Thoracic aorta (tissue), 2 donors: ENCODE measurements around the gene TNNI2. TPM values are rescaled to one million over a fixed set of nuclear protein-coding genes. Genes with fewer than 3 reads are reported as not detected.
"Not testable (repeated sequence)": the region's sequence is repeated elsewhere in the genome, so short reads cannot be mapped to it uniquely, and the experiment has no call there.

ENCODE experiments used
- ATAC-seq: fragments of 150-250 bp; one replicate; pipeline ENCODE4 v1.8.0; 2017; ENCODE audit warnings: low read depth; ENCODE audit not compliant: insufficient number of reproducible peaks, low FRiP score
- DNase-seq: peaks from one replicate; pipeline ENCODE4 v3.0.0-alpha.2; 2020; ENCODE audit warnings: low spot score
- H3K27ac ChIP-seq, 2 donors: fragments of 200-600 bp; sonication (generic); 1 replicate in 1 of 2; 2 replicates in 1 of 2; pipeline ENCODE4 v1.5.1; 2016; ENCODE audit warnings: mild to moderate bottlenecking in 2 of 2, moderate library complexity in 2 of 2
- H3K27me3 ChIP-seq: fragments of 200-600 bp; sonication (generic); replicated peaks from 2 replicates; pipeline ENCODE4 v1.6.0; 2016; ENCODE audit warnings: mild to moderate bottlenecking; ENCODE audit not compliant: insufficient read depth
- H3K36me3 ChIP-seq: fragments of 200-600 bp; sonication (generic); one replicate; pipeline ENCODE4 v1.5.1; 2016
- H3K4me1 ChIP-seq, 2 donors: fragments of 200-600 bp; sonication (generic); 1 replicate in 1 of 2; 2 replicates in 1 of 2; pipeline versions ENCODE4 v1.5.1 to v1.6.0; 2016; ENCODE audit warnings: low read depth in 2 of 2, mild to moderate bottlenecking in 1 of 2; ENCODE audit not compliant: control insufficient read depth in 1 of 2
- H3K4me3 ChIP-seq: fragments of 200-600 bp; sonication (generic); 2 replicates; pipeline ENCODE4 v1.5.1; 2016; ENCODE audit warnings: mild to moderate bottlenecking
- H3K9me3 ChIP-seq: fragments of 200-600 bp; sonication (generic); 2 replicates; pipeline ENCODE4 v1.5.1; 2016
- total RNA-seq, 2 donors: library from RNA; depleted of rRNA; stranded (reverse); fragments of >200 nt; gene quantifications; one replicate each; pipeline versions ENCODE4 v1.1.0 to v1.2.3, GENCODE V29; 2016
- TF ChIP-seq, protein P1 (sequence below): fragments of 200-600 bp; sonication (generic); IDR thresholded peaks from one replicate; pipeline ENCODE4 v1.5.1; 2019; ENCODE audit warnings: antibody characterized with exemption

Gene TNNI2
- total RNA-seq, 2 donors from 2014 or later, result not detected

DNA sequence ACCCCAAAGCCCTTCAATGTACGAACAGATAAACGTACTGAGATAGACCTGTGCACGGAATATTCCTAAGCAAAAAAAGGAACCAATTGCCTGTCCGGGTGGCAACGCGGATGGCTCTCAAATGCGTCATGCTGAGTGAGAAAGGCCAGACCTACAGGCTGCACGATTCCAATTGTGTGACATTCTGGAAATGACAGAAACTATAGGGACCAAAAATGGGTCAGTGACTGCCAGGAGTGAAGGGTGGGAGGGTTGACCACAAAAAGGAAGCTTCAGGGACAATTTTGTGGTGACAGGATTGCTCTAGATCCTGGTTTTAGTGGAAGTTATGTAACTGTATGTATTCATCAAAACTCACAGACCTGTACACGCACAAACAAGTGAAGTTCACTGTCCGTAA is 28.0 kb upstream of the TNNI2 start:
- TF ChIP-seq, protein P1, sequence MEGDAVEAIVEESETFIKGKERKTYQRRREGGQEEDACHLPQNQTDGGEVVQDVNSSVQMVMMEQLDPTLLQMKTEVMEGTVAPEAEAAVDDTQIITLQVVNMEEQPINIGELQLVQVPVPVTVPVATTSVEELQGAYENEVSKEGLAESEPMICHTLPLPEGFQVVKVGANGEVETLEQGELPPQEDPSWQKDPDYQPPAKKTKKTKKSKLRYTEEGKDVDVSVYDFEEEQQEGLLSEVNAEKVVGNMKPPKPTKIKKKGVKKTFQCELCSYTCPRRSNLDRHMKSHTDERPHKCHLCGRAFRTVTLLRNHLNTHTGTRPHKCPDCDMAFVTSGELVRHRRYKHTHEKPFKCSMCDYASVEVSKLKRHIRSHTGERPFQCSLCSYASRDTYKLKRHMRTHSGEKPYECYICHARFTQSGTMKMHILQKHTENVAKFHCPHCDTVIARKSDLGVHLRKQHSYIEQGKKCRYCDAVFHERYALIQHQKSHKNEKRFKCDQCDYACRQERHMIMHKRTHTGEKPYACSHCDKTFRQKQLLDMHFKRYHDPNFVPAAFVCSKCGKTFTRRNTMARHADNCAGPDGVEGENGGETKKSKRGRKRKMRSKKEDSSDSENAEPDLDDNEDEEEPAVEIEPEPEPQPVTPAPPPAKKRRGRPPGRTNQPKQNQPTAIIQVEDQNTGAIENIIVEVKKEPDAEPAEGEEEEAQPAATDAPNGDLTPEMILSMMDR, result no peak
- Histone ChIP-seq H3K4me1 (no peaks in the 10 kb centered on the region), H3K9me3 (no peaks in the 10 kb centered on the region), H3K27me3 (no peaks in the 10 kb centered on the region), H3K27ac (no peak overlapping the region), H3K36me3 (no peaks in the 10 kb centered on the region), H3K4me3 (no peak overlapping the region)
- ATAC-seq, result no peak
- DNase-seq, result no peak

DNA sequence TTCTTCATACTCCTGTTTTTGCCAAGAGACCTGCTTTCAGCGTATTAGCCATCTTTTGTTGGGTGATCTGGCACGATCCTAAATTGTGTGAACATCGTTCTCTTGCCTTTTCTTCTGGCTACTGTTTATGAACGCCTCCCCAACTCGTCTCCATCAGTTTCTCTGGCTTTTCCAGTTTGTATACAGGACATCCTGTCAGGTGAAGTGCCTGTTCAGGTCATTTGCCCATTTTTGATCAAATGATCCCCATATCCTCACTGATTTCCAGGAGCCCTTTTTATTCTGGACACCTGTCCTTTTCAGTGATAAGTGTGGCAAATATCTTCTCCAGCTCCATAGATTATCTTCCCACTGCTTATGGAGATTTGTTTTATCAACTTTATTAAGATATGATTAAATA is 26.5 kb upstream of the TNNI2 start:
- Histone ChIP-seq H3K9me3 (no peaks in the 10 kb centered on the region), H3K36me3 (no peaks in the 10 kb centered on the region), H3K4me1 (peaks cover 3 to 8% of the 10 kb centered on the region in 2 donors), H3K27me3 (no peaks in the 10 kb centered on the region), H3K4me3 (no peak overlapping the region), H3K27ac (no peak overlapping the region)
- ATAC-seq, result no peak
- no peak for DNase-seq
- TF ChIP-seq, protein P1, result no peak

DNA sequence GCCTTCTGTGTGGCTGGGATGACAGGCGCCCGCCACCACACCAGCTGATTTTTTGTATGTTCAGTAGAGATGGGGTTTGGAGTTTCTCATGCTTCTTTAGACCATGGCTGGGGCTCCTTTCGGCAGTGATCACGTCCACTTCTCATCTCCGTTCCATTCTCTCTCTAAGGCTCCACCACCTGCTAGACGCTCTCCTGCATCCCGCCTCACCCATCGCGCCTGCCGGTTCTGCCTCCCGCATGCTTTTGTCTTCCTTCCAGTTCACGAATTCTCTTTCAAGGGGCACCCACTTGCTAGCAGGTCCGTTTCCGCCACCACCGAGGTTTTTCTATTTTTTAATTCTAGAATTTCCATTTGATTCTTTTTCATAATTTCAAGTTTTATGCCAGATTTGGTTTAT is 26.0 kb upstream of the TNNI2 start:
- peaks cover 3 to 11% of the 10 kb centered on the region in 2 donors for H3K4me1 ChIP-seq
- TF ChIP-seq, protein P1, result no peak
- no peak overlapping the region for H3K27ac ChIP-seq
- H3K27me3 ChIP-seq, result no peaks in the 10 kb centered on the region
- ATAC-seq (no peak), DNase-seq (no peak)
- no peaks in the 10 kb centered on the region for H3K36me3 ChIP-seq
- no peaks in the 10 kb centered on the region for H3K9me3 ChIP-seq
- no peak overlapping the region for H3K4me3 ChIP-seq

DNA sequence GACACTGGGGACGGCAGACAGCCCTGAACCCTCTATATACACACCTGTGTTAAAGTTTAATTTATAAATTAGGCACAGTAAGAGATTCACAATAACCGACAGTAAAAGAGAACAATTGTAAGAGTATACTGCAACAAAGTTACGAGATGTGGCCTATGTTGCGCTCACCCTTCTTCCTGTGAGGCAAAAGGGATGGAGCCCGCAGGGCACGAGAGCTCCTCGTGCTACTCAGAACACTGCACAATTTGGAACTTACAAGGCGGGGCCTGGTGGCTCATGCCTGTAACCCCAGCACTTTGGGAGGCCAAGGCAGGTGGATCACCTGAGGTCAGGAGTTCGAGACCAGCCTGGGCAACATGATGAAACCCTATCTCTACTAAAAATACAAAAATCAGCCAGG is 25.4 kb upstream of the TNNI2 start:
- not testable (repeated sequence) for DNase-seq, H3K4me3 ChIP-seq, ATAC-seq, H3K27me3 ChIP-seq, H3K9me3 ChIP-seq, H3K36me3 ChIP-seq, H3K27ac ChIP-seq
- H3K4me1 ChIP-seq, result peaks cover 3 to 11% of the 10 kb centered on the region in 2 donors

DNA sequence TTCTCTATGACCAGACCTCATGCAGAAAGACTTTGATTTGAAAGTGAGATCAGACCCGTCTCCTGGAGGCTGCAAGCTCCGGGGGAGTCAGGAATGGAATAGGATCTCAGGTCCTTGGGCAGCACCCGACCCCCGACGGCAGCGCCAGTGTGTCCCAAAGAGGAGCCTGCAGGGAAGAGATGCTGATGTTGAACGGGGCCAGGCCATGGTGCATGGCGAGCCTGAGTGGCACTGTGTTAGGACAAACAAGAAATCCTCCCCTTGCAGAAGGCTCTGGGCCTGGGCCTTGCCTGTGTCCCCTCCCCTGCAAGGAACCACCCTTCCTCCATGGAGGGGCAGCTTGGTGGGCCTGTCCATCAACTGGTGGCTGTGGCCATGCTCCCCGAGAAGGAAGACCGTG is 24.1 kb upstream of the TNNI2 start:
- no peaks in the 10 kb centered on the region for H3K36me3 ChIP-seq
- H3K27me3 ChIP-seq, result no peaks in the 10 kb centered on the region
- ATAC-seq (no peak), DNase-seq (no peak)
- TF ChIP-seq, protein P1, result no peak
- no peak overlapping the region for H3K27ac ChIP-seq
- H3K4me1 ChIP-seq, result peaks cover 3 to 11% of the 10 kb centered on the region in 2 donors
- no peak overlapping the region for H3K4me3 ChIP-seq
- H3K9me3 ChIP-seq, result no peaks in the 10 kb centered on the region

DNA sequence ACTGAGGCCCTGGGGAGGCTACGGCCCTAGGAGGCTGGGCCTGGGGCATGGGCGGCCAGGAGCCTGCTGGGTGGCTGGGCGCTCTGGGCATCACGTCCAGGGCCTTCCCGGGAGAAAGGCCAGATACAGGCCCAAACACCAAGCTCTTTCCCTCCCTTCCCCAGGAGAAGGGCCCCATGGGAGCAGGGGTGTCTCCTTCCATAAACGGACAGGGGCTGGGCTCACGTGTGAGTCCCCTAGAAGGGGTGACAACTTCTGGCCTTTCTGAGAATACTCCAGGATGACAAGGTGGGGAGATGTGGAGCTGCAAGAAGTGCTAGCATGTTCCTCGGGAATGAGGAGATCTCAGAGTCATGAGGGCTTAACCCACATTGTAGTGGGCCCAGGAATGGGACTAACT is 23.5 kb upstream of the TNNI2 start:
- Histone ChIP-seq H3K36me3 (no peaks in the 10 kb centered on the region), H3K4me1 (peaks cover 7 to 15% of the 10 kb centered on the region in 2 donors), H3K4me3 (no peak overlapping the region), H3K9me3 (no peaks in the 10 kb centered on the region), H3K27ac (no peak overlapping the region), H3K27me3 (no peaks in the 10 kb centered on the region)
- TF ChIP-seq, protein P1, result no peak
- DNase-seq (no peak), ATAC-seq (no peak)
